HepG2 (cell line): ENCODE results near the gene CALY. TPM values are rescaled to one million over a fixed set of nuclear protein-coding genes. Genes with fewer than 3 reads are reported as not detected.

Experiments used
- ATAC-seq: fragments of 200-7000 bp; cut with Tn5 transposase; 3 replicates; pipeline ENCODE4 v1.9.1; 2020; ENCODE audit warnings: mild to moderate bottlenecking, moderate library complexity
- BruUV-seq: library from RNA; stranded (reverse); fragments of 400-500 nt; replicated peaks from 2 replicates; lab custom pipeline; 2021; lab: Mats Ljungman, UMichigan
- CTCF ChIA-PET: fragments of 300-600 bp; formaldehyde crosslinking; extraction: SDS; loops from one replicate; lab custom pipeline; 2021; ENCODE audit warnings: low total read pairs, inconsistent platforms, low intra/inter-chr PET ratio; lab: Yijun Ruan, JAX
- POLR2A ChIA-PET: fragments of 350-600 bp; sonication (Branson Sonifier 250); formaldehyde crosslinking; loops from one replicate; lab custom pipeline; 2020; ENCODE audit warnings: antibody characterized with exemption, inconsistent platforms; lab: Yijun Ruan, JAX
- DNase-seq: peaks from one replicate; pipeline ENCODE4 v3.0.0-alpha.2; 2015; ENCODE audit warnings: low spot score
- FAIRE-seq: peaks from 3 replicates; lab custom pipeline; 2011; peaks lifted over from hg19 to GRCh38; lab: Jason Lieb, UNC
- H2AFZ ChIP-seq: one replicate; pipeline ENCODE4 v1.6.1; 2011; ENCODE audit warnings: low read length, inconsistent platforms
- H3K27ac ChIP-seq: fragments of 300-600 bp; 3 replicates; pipeline ENCODE4 v1.8.0; 2011; ENCODE audit warnings: mixed run types, mild to moderate bottlenecking, mixed read lengths, low read length, inconsistent platforms; ENCODE audit not compliant: insufficient read depth; ENCODE audit errors: extremely low read length
- H3K27me3 ChIP-seq, 2 experiments: fragments of 200-600 bp in 1 of 2; 2 replicates in 1 of 2; 3 replicates in 1 of 2; pipeline versions ENCODE4 v1.6.0 to v1.8.0; 2011; ENCODE audit warnings: low read length in 2 of 2, mild to moderate bottlenecking in 2 of 2, moderate library complexity in 2 of 2, inconsistent platforms in 1 of 2; ENCODE audit not compliant: insufficient read depth in 2 of 2, control insufficient read depth in 1 of 2
- H3K36me3 ChIP-seq, 2 experiments: fragments of 200-600 bp in 1 of 2; replicated peaks in 1 of 2; 2 replicates in 1 of 2; 3 replicates in 1 of 2; pipeline versions ENCODE4 v1.5.1 to v1.8.0; 2011; ENCODE audit warnings: low read length in 2 of 2, inconsistent platforms in 1 of 2; ENCODE audit not compliant: insufficient read depth in 2 of 2, control insufficient read depth in 1 of 2
- H3K4me1 ChIP-seq: 2 replicates; pipeline ENCODE4 v1.5.1; 2012; ENCODE audit warnings: low read length, inconsistent platforms; ENCODE audit not compliant: insufficient read depth
- H3K4me2 ChIP-seq: 2 replicates; pipeline ENCODE4 v1.6.0; 2011; ENCODE audit warnings: low read depth, low read length, inconsistent platforms
- H3K4me3 ChIP-seq, 3 experiments: fragments of 200-600 bp in 1 of 3; sonication (generic), shearing (Covaris generic) in 1 of 3; replicated peaks in 1 of 3; 2 replicates each; pipeline ENCODE4 v1.5.1; 2011 to 2016; ENCODE audit warnings: low read length in 3 of 3, inconsistent platforms in 2 of 3, low read depth in 2 of 3, mild to moderate bottlenecking in 2 of 3, control low read depth in 1 of 3, mixed read lengths in 1 of 3; ENCODE audit not compliant: insufficient read depth in 1 of 3
- H3K79me2 ChIP-seq: one replicate; pipeline ENCODE4 v1.6.1; 2011; ENCODE audit warnings: low read length, inconsistent platforms; ENCODE audit not compliant: insufficient read depth
- H3K9ac ChIP-seq: 2 replicates; pipeline ENCODE4 v1.6.0; 2011; ENCODE audit warnings: mild to moderate bottlenecking, low read depth, low read length, inconsistent platforms; ENCODE audit not compliant: insufficient read depth
- H3K9me3 ChIP-seq: 2 replicates; pipeline ENCODE4 v1.5.1; 2012; ENCODE audit warnings: mild to moderate bottlenecking, low read length
- H4K20me1 ChIP-seq: 2 replicates; pipeline ENCODE4 v1.6.0; 2011; ENCODE audit warnings: inconsistent platforms, mild to moderate bottlenecking, low read length, moderate library complexity; ENCODE audit not compliant: insufficient read depth
- ARNTL ChIP-seq: sonication (generic); formaldehyde crosslinking; IDR thresholded peaks from 2 replicates; pipeline ENCODE4 v1.4.0; 2020; ENCODE audit warnings: mild to moderate bottlenecking, missing genetic modification reagents
- CAMTA2 ChIP-seq: sonication (generic); formaldehyde crosslinking; IDR thresholded peaks from 2 replicates; pipeline ENCODE4 v1.4.0; 2020; ENCODE audit warnings: mild to moderate bottlenecking, missing genetic modification reagents, borderline replicate concordance
- CBFB ChIP-seq: sonication (generic); formaldehyde crosslinking; IDR thresholded peaks from 2 replicates; pipeline ENCODE4 v1.4.0; 2020; ENCODE audit warnings: missing genetic modification reagents
- CHD4 ChIP-seq: fragments of 200-600 bp; sonication (generic); IDR thresholded peaks from 2 replicates; pipeline ENCODE4 v1.7.0; 2017; ENCODE audit warnings: mild to moderate bottlenecking, low read length, borderline replicate concordance
- GABPA ChIP-seq, 2 experiments: IDR thresholded peaks; 2 replicates each; pipeline ENCODE4 v1.6.1; 2011 to 2016; ENCODE audit warnings: low read depth in 2 of 2, low read length in 1 of 2, missing biosample characterization in 1 of 2, missing genetic modification characterization in 1 of 2
- MAFK ChIP-seq, 2 experiments: IDR thresholded peaks in 1 of 2; conservative IDR thresholded peaks in 1 of 2; 2 replicates each; pipeline ENCODE4 v1.6.1; 2011; ENCODE audit warnings: improper control_type of control experiment in 2 of 2, low read length in 2 of 2
- MED13 ChIP-seq: sonication (generic); formaldehyde crosslinking; IDR thresholded peaks from 2 replicates; pipeline ENCODE4 v1.5.0; 2020; ENCODE audit warnings: missing genetic modification reagents
- NPAS2 ChIP-seq: sonication (generic); formaldehyde crosslinking; IDR thresholded peaks from 2 replicates; pipeline ENCODE4 v1.8.0; 2022; ENCODE audit warnings: mild to moderate bottlenecking, missing genetic modification reagents, borderline replicate concordance
- NR3C1 ChIP-seq: sonication (generic); formaldehyde crosslinking; IDR thresholded peaks from 2 replicates; pipeline ENCODE4 v1.4.0; 2020; ENCODE audit warnings: missing genetic modification reagents
- POLR2AphosphoS2 ChIP-seq: IDR thresholded peaks from 2 replicates; pipeline ENCODE4 v1.6.1; 2011; ENCODE audit warnings: low read depth, low read length, improper control_type of control experiment
- SP5 ChIP-seq: IDR thresholded peaks from 2 replicates; pipeline ENCODE4 v1.6.1; 2016; ENCODE audit warnings: low read depth, borderline replicate concordance
- THAP7 ChIP-seq: sonication (generic); formaldehyde crosslinking; IDR thresholded peaks from 2 replicates; pipeline ENCODE4 v1.8.1; 2023; ENCODE audit warnings: mild to moderate bottlenecking, missing genetic modification reagents
- XRCC5 ChIP-seq: fragments of 200-400 bp; formaldehyde crosslinking; optimal IDR thresholded peaks from 2 replicates; pipeline ENCODE3; 2017; ENCODE audit warnings: mild to moderate bottlenecking, low read length
- ZBTB3 ChIP-seq: sonication (generic); formaldehyde crosslinking; IDR thresholded peaks from 2 replicates; pipeline ENCODE4 v1.4.0; 2020; ENCODE audit warnings: low read depth, mild to moderate bottlenecking, moderate library complexity, missing genetic modification reagents, borderline replicate concordance
- ZFX ChIP-seq: sonication (generic); formaldehyde crosslinking; IDR thresholded peaks from 2 replicates; pipeline ENCODE4 v1.4.0; 2020; ENCODE audit warnings: mild to moderate bottlenecking, low read depth, missing genetic modification reagents, moderate library complexity
- ZMYM2 ChIP-seq: sonication (generic); formaldehyde crosslinking; IDR thresholded peaks from 2 replicates; pipeline ENCODE4 v1.8.0; 2022; ENCODE audit warnings: mild to moderate bottlenecking, missing genetic modification reagents
- ZNF274 ChIP-seq: sonication (generic); formaldehyde crosslinking; IDR thresholded peaks from 2 replicates; pipeline ENCODE4 v1.5.1; 2020; ENCODE audit warnings: mild to moderate bottlenecking, missing genetic modification reagents
- ZNF777 ChIP-seq: sonication (generic); formaldehyde crosslinking; IDR thresholded peaks from 2 replicates; pipeline ENCODE4 v1.4.0; 2020; ENCODE audit warnings: missing genetic modification reagents
- ZNF891 ChIP-seq: sonication (generic); formaldehyde crosslinking; IDR thresholded peaks from 2 replicates; pipeline ENCODE4 v1.5.0; 2020; ENCODE audit warnings: mild to moderate bottlenecking, missing genetic modification reagents
- WGBS: methylation state at CpG from one replicate; pipeline ENCODE4 v1.1.6; 2017; ENCODE audit warnings: low lambda C conversion rate; 5-methylcytosine and 5-hydroxymethylcytosine counted together
- in situ Hi-C: cut with HindIII; loops from 2 replicates; pipeline ENCODE4 v1.10.0; 2017; ENCODE audit warnings: low pct_unique_long_range_greater_than_20kb; ENCODE audit not compliant: extremely low pct_ligation_motif_present
- intact Hi-C: fragments of 100-400 bp; cut with micrococcal nuclease; formaldehyde crosslinking; loops from one replicate; pipeline ENCODE4 v1.10.0; 2022; ENCODE audit not compliant: unreplicated experiment
- polyA plus RNA-seq, 8 experiments: library from polyadenylated mRNA; depleted of rRNA in 3 of 8; stranded (reverse) in 7 of 8; unstranded in 1 of 8; fragments of >200 nt; fragmentation: Illumina TruSeq in 4 of 8; extraction: Trizol in 4 of 8; gene quantifications; 2 replicates each; pipeline versions ENCODE4 v1.2.1 to v1.2.3, GENCODE V29; 2011 to 2016; ENCODE audit warnings: low read depth in 4 of 8, missing spikeins in 1 of 8, mixed read lengths in 1 of 8; ENCODE audit not compliant: insufficient read depth in 1 of 8
- total RNA-seq, 5 experiments: library from RNA; depleted of rRNA; stranded (reverse); fragments of >200 nt; fragmentation: Illumina TruSeq; extraction: Trizol; gene quantifications; 2 replicates each; pipeline ENCODE4 v1.2.3, GENCODE V29; 2016; ENCODE audit warnings: low read depth in 1 of 5
- TF ChIP-seq, protein P1 (sequence below): sonication (generic); formaldehyde crosslinking; IDR thresholded peaks from 2 replicates; pipeline ENCODE4 v1.5.0; 2020; ENCODE audit warnings: missing genetic modification reagents, mild to moderate bottlenecking, borderline replicate concordance
- TF ChIP-seq, protein P2 (sequence below): sonication (generic); formaldehyde crosslinking; IDR thresholded peaks from 2 replicates; pipeline ENCODE4 v1.5.0; 2020; ENCODE audit warnings: mild to moderate bottlenecking, missing genetic modification reagents

Gene CALY
- total and polyA plus RNA-seq, 2 of the 13 experiments (the other 11 are each of a cell fraction or from before 2014, with no cell fraction given) = 0.08 TPM; not detected in 1

- CTCF ChIA-PET = no interaction called here
- ATAC-seq = peak; percentile 26
- TF ChIP-seq GABPA (IDR thresholded peaks at IDR 0.05; ENCODE audit: low read depth, low read length) (no peak), GABPA (CRISPR knock-in tag; IDR thresholded peaks at IDR 0.05; ENCODE audit: low read depth) (no peak), CHD4 (no peak), XRCC5 (no peak), ZFX (peak; percentile 56), ZNF891 (no peak), MED13 (no peak), THAP7 (CRISPR knock-in tag) (no peak), ZBTB3 (no peak), NR3C1 (CRISPR knock-in tag) (no peak), ARNTL (no peak), ZNF274 (CRISPR knock-in tag) (no peak), NPAS2 (CRISPR knock-in tag) (no peak), CBFB (CRISPR knock-in tag) (no peak), MAFK (conservative IDR thresholded peaks at IDR 0.05 in 1 of 2, IDR thresholded peaks at IDR 0.05 in 1 of 2; ENCODE audit: low read length in 2 of 2) (no peak), POLR2AphosphoS2 (no peak), ZMYM2 (no peak), ZNF777 (CRISPR knock-in tag) (peak; percentile 83), CAMTA2 (CRISPR knock-in tag) (no peak), SP5 (CRISPR knock-in tag) (no peak)
- TF ChIP-seq, protein P1, sequence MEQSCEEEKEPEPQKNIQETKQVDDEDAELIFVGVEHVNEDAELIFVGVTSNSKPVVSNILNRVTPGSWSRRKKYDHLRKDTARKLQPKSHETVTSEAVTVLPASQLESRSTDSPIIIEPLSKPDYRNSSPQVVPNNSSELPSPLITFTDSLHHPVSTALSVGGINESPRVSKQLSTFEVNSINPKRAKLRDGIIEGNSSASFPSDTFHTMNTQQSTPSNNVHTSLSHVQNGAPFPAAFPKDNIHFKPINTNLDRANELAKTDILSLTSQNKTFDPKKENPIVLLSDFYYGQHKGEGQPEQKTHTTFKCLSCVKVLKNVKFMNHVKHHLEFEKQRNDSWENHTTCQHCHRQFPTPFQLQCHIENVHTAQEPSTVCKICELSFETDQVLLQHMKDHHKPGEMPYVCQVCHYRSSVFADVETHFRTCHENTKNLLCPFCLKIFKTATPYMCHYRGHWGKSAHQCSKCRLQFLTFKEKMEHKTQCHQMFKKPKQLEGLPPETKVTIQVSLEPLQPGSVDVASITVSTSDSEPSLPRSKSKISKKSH = no peak
- TF ChIP-seq, protein P2, sequence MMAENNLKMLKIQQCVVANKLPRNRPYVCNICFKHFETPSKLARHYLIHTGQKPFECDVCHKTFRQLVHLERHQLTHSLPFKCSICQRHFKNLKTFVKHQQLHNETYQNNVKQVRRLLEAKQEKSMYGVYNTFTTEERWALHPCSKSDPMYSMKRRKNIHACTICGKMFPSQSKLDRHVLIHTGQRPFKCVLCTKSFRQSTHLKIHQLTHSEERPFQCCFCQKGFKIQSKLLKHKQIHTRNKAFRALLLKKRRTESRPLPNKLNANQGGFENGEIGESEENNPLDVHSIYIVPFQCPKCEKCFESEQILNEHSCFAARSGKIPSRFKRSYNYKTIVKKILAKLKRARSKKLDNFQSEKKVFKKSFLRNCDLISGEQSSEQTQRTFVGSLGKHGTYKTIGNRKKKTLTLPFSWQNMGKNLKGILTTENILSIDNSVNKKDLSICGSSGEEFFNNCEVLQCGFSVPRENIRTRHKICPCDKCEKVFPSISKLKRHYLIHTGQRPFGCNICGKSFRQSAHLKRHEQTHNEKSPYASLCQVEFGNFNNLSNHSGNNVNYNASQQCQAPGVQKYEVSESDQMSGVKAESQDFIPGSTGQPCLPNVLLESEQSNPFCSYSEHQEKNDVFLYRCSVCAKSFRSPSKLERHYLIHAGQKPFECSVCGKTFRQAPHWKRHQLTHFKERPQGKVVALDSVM (CRISPR knock-in tag) = no peak
Measured at GRCh38 chr10:133325440-133326222, 11.1 kb downstream of the CALY start.

More at GRCh38 chr10:133325440-133326222, 11.1 kb downstream of the CALY start:
- H3K27ac ChIP-seq = no peak overlapping the region
- peaks cover 29% of the 10 kb centered on the region for H3K4me1 ChIP-seq
- peak overlapping the region; percentile 34; the same call in 1 of the 2 replicates for H3K9ac ChIP-seq
- H3K79me2 ChIP-seq = no peaks in the 10 kb centered on the region
- intact Hi-C loops (loop anchor here (10.0 kb wide), 1 partner anchor 49 kb away; the partner anchor contains the start of genes ECHS1 and PAOX), in situ Hi-C loops (no loop called here)
- H3K4me2 ChIP-seq = peak overlapping the region; percentile 83
- FAIRE-seq (no peak), DNase-seq (no peak)
- H3K4me3 ChIP-seq = peak overlapping the region; percentile 55 to 74 (median 61)
- POLR2A ChIA-PET = interaction anchor here (1.3 to 2.6 kb wide), 2 partner anchors 21 to 23 kb away, joined by 4 to 18 read pairs; partner anchors contain the start of gene PRAP1
- H2AFZ ChIP-seq = no peak overlapping the region
- 1% methylated on average over 17 of the region's 91 CpGs for WGBS
- no peaks in the 10 kb centered on the region for H3K36me3 ChIP-seq
- H3K9me3 ChIP-seq = no peaks in the 10 kb centered on the region
- no peaks in the 10 kb centered on the region for H4K20me1 ChIP-seq
- no TSS peak for BruUV-seq
- peaks cover 5 to 47% of the 10 kb centered on the region in 2 experiments for H3K27me3 ChIP-seq
